Neutrophil (primary cell): Measurements from ENCODE around the gene DDX17.

ENCODE experiments used
- H3K27ac ChIP-seq: fragments of 200-600 bp; sonication (generic); 2 replicates; pipeline ENCODE4 v1.5.1; 2016; ENCODE audit warnings: mild to moderate bottlenecking, moderate library complexity
- H3K27me3 ChIP-seq: fragments of 200-600 bp; sonication (generic); 2 replicates; pipeline ENCODE4 v1.6.0; 2016; ENCODE audit warnings: mild to moderate bottlenecking
- H3K36me3 ChIP-seq: fragments of 200-600 bp; sonication (generic); 2 replicates; pipeline ENCODE4 v1.5.1; 2017
- H3K4me1 ChIP-seq, 2 experiments: fragments of 200-600 bp in 1 of 2; sonication (generic) in 1 of 2; 1 replicate in 1 of 2; 2 replicates in 1 of 2; pipeline versions ENCODE4 v1.5.1 to v1.6.1; 2013 to 2016; ENCODE audit warnings: low read depth in 1 of 2, low read length in 1 of 2, mild to moderate bottlenecking in 1 of 2, moderate library complexity in 1 of 2; ENCODE audit not compliant: control insufficient read depth in 1 of 2, insufficient read depth in 1 of 2
- H3K4me3 ChIP-seq, 2 experiments: fragments of 200-600 bp in 1 of 2; sonication (generic) in 1 of 2; 1 replicate in 1 of 2; 2 replicates in 1 of 2; pipeline ENCODE4 v1.5.1; 2013 to 2016; ENCODE audit warnings: low read depth in 1 of 2, low read length in 1 of 2, mild to moderate bottlenecking in 1 of 2, moderate library complexity in 1 of 2
- H3K9me3 ChIP-seq: fragments of 200-600 bp; sonication (generic); 2 replicates; pipeline ENCODE4 v1.5.1; 2016
- CTCF ChIP-seq: fragments of 200-600 bp; sonication (generic); IDR thresholded peaks from 2 replicates; pipeline ENCODE4 v1.5.1; 2016; ENCODE audit warnings: antibody characterized with exemption

DDX17 gene

GRCh38 chr22:38524429-38524828, 18.3 kb upstream of the DDX17 start:
- H3K27me3 ChIP-seq: no peaks in the 10 kb centered on the region
- peak overlapping the region; percentile 50 for H3K27ac ChIP-seq
- no peak for TF ChIP-seq CTCF
- no peaks in the 10 kb centered on the region for H3K4me1 ChIP-seq
- no peaks in the 10 kb centered on the region for H3K36me3 ChIP-seq
- H3K9me3 ChIP-seq: no peaks in the 10 kb centered on the region
- H3K4me3 ChIP-seq: no peak overlapping the region

- Histone ChIP-seq H3K27me3 (no peaks in the 10 kb centered on the region), H3K4me3 (no peak overlapping the region), H3K9me3 (no peaks in the 10 kb centered on the region), H3K4me1 (no peaks in the 10 kb centered on the region), H3K27ac (no peak overlapping the region), H3K36me3 (no peaks in the 10 kb centered on the region)
- no peak for TF ChIP-seq CTCF
Measured at GRCh38 chr22:38523479-38523878, 17.4 kb upstream of the DDX17 start.

- H3K27me3 ChIP-seq: no peaks in the 10 kb centered on the region
- no peaks in the 10 kb centered on the region for H3K4me1 ChIP-seq
- TF ChIP-seq CTCF: no peak
- no peaks in the 10 kb centered on the region for H3K36me3 ChIP-seq
- no peak overlapping the region for H3K27ac ChIP-seq
- H3K9me3 ChIP-seq: no peaks in the 10 kb centered on the region
- H3K4me3 ChIP-seq: no peak overlapping the region
Measured at GRCh38 chr22:38523029-38523428, 16.9 kb upstream of the DDX17 start.

- Histone ChIP-seq H3K27ac (no peak overlapping the region), H3K27me3 (no peaks in the 10 kb centered on the region), H3K9me3 (no peaks in the 10 kb centered on the region), H3K36me3 (no peaks in the 10 kb centered on the region), H3K4me1 (no peaks in the 10 kb centered on the region), H3K4me3 (no peak overlapping the region)
- no peak for TF ChIP-seq CTCF
Measured at GRCh38 chr22:38519453-38520250, 13.5 kb upstream of the DDX17 start.

- H3K27ac ChIP-seq: no peak overlapping the region
- no peaks in the 10 kb centered on the region for H3K36me3 ChIP-seq
- H3K9me3 ChIP-seq: no peaks in the 10 kb centered on the region
- no peak for TF ChIP-seq CTCF
- H3K4me3 ChIP-seq: no peak overlapping the region
- no peaks in the 10 kb centered on the region for H3K4me1 ChIP-seq
- H3K27me3 ChIP-seq: no peaks in the 10 kb centered on the region
Measured at GRCh38 chr22:38518620-38519019, 12.5 kb upstream of the DDX17 start.
